IMR-90 (cell line): Measurements from ENCODE around the gene RTN1.

Experiments
- BHLHE40 ChIP-seq: fragments of 150-350 bp; IDR thresholded peaks from 2 replicates; pipeline ENCODE4 v1.6.1; 2016; ENCODE audit warnings: mild to moderate bottlenecking, low read depth, low read length
- FOS ChIP-seq: fragments of 150-350 bp; IDR thresholded peaks from 2 replicates; pipeline ENCODE4 v1.6.1; 2016; ENCODE audit warnings: low read depth, low read length
- NFE2L2 ChIP-seq: fragments of 150-350 bp; IDR thresholded peaks from 2 replicates; pipeline ENCODE4 v1.6.1; 2016; ENCODE audit warnings: low read depth, mild to moderate bottlenecking, low read length
- POLR2A ChIP-seq: IDR thresholded peaks from 2 replicates; pipeline ENCODE4 v1.6.1; 2012; ENCODE audit warnings: mild to moderate bottlenecking, low read depth, low read length
- RAD21 ChIP-seq: IDR thresholded peaks from 2 replicates; pipeline ENCODE4 v1.6.1; 2012; ENCODE audit warnings: low read length, improper control_type of control experiment
- RFX5 ChIP-seq: IDR thresholded peaks from 2 replicates; pipeline ENCODE4 v1.8.0; 2012; ENCODE audit warnings: low read depth, mild to moderate bottlenecking, low read length, moderate library complexity
- SMC3 ChIP-seq: fragments of 150-350 bp; IDR thresholded peaks from 2 replicates; pipeline ENCODE4 v1.6.1; 2016; ENCODE audit warnings: low read depth, mild to moderate bottlenecking, antibody characterized with exemption, low read length, moderate library complexity
- USF2 ChIP-seq: fragments of 150-350 bp; IDR thresholded peaks from 2 replicates; pipeline ENCODE4 v1.6.1; 2017; ENCODE audit warnings: mild to moderate bottlenecking, antibody characterized with exemption, low read length, low read depth
- TF ChIP-seq, protein P1 (sequence below): conservative IDR thresholded peaks from 2 replicates; pipeline ENCODE4 v1.5.1; 2012; ENCODE audit warnings: mild to moderate bottlenecking, low read depth, low read length, improper control_type of control experiment

DNA sequence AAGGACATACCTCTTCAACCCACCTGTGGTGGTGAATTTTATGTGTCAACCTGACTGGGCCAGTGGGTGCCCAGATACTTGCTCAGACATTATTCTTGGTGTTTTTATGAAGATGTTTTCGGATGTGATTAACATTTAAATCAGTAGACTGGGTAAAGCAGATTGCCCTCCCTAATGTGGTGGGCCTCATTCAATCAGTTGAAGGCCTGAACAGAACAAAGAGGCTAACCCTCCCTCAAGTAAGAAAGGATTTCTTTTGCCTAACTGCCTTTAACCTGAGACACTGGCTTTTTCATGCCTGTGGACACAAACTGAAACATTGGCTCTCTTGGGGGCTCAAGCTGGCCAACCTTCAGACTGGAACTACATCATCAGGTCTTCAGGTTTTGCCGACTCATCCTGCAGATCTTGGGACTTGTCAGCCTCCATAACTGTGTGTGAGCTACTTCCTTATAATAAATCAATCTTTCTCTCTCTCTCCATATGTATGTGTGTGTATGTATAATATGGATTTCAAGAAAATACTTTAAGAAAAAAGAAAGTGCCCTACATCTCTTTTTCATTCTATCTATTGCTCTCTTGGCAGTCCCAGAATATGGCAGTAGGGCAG, 39.4 kb downstream of the RTN1 start:
- TF ChIP-seq NFE2L2 (no peak), USF2 (no peak), BHLHE40 (no peak), SMC3 (no peak), POLR2A (no peak), FOS (no peak), RFX5 (no peak), RAD21 (no peak)
- TF ChIP-seq, protein P1, sequence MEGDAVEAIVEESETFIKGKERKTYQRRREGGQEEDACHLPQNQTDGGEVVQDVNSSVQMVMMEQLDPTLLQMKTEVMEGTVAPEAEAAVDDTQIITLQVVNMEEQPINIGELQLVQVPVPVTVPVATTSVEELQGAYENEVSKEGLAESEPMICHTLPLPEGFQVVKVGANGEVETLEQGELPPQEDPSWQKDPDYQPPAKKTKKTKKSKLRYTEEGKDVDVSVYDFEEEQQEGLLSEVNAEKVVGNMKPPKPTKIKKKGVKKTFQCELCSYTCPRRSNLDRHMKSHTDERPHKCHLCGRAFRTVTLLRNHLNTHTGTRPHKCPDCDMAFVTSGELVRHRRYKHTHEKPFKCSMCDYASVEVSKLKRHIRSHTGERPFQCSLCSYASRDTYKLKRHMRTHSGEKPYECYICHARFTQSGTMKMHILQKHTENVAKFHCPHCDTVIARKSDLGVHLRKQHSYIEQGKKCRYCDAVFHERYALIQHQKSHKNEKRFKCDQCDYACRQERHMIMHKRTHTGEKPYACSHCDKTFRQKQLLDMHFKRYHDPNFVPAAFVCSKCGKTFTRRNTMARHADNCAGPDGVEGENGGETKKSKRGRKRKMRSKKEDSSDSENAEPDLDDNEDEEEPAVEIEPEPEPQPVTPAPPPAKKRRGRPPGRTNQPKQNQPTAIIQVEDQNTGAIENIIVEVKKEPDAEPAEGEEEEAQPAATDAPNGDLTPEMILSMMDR = no peak
